Psoas muscle (tissue), 8 donors: ENCODE measurements around the gene SYT15. TPM values are rescaled to one million over a fixed set of nuclear protein-coding genes. Genes with fewer than 3 reads are reported as not detected.
A peak's percentile ranks its signal among the peaks of the same experiment; 100 is the strongest.

Experiments
- ATAC-seq, 4 donors: fragments of 200-7000 bp; cut with Tn5 transposase; one replicate each; pipeline ENCODE4 v1.9.1; 2020; ENCODE audit warnings: moderate library complexity in 3 of 4, mild to moderate bottlenecking in 2 of 4
- DNase-seq, 2 donors: peaks; one replicate each; pipeline ENCODE4 v3.0.0-alpha.2; 2020
- H3K27ac ChIP-seq: fragments of 200-600 bp; one replicate; pipeline ENCODE4 v1.8.0; 2022
- H3K27me3 ChIP-seq, 3 donors: fragments of 200-600 bp in 1 of 3; one replicate each; pipeline versions ENCODE4 v1.6.1 to v1.8.0; 2013 to 2022; ENCODE audit warnings: low read length in 2 of 3, mild to moderate bottlenecking in 2 of 3, moderate library complexity in 1 of 3; ENCODE audit not compliant: insufficient read depth in 3 of 3
- H3K36me3 ChIP-seq, 2 donors: fragments of 200-600 bp in 1 of 2; one replicate each; pipeline versions ENCODE4 v1.6.1 to v1.8.0; 2013 to 2022; ENCODE audit warnings: low read depth in 1 of 2, mild to moderate bottlenecking in 1 of 2, moderate library complexity in 1 of 2; ENCODE audit not compliant: insufficient read depth in 1 of 2
- H3K4me1 ChIP-seq: fragments of 200-600 bp; one replicate; pipeline ENCODE4 v1.8.0; 2022
- H3K4me3 ChIP-seq: fragments of 200-600 bp; one replicate; pipeline ENCODE4 v1.8.0; 2022; ENCODE audit warnings: mild to moderate bottlenecking
- H3K9me3 ChIP-seq: fragments of 200-600 bp; one replicate; pipeline ENCODE4 v1.8.0; 2022
- CTCF ChIP-seq: fragments of 200-600 bp; IDR thresholded peaks from one replicate; pipeline ENCODE4 v1.8.0; 2022; ENCODE audit warnings: antibody characterized with exemption
- WGBS, 3 donors: extraction: QIAGEN DNeasy Blood & Tissue Kit; methylation state at CpG; one replicate each; pipeline versions ENCODE4 v1.1.6 to v1.1.7; 2013; 5-methylcytosine and 5-hydroxymethylcytosine counted together
- intact Hi-C, 2 donors: fragments of 100-400 bp; cut with DNase I; formaldehyde crosslinking; loops; one replicate each; pipeline versions ENCODE4 v1.11.0 to v1.14.2; 2022
- polyA plus RNA-seq, 3 donors: library from polyadenylated mRNA; stranded (reverse); fragments of 200-250 nt; gene quantifications; one replicate each; pipeline ENCODE4 v1.2.3, GENCODE V29; 2013
- total RNA-seq, 4 donors: library from RNA; stranded (reverse); fragmentation: NEBNext Ultra II Directional in 2 of 4; extraction: Animal tissue kit (Norgen Biotek cat#: 25700) in 2 of 4; gene quantifications; one replicate each; pipeline versions ENCODE4 v1.2.1 to v1.2.4, GENCODE V29; 2021 to 2023
- donor health status: healthy with polysubstance abuse.
- donor health status: DM: no; HTN: no; CAD: no; lungs with moderate emphysema.
- donor health status: Bipolar disorder and iron deficiency.
- donor health status: healthy.
- donor health status: DM: yes; HTN: yes; CAD: no.
- donor health status: DM: no; HTN: no; CAD: no.
- donor health status: DM: no; HTN: no; CAD: no.
- donor health status: DM: yes; HTN: yes; CAD: no.

SYT15 gene
- total and polyA plus RNA-seq, 7 donors = 0.18 to 2.8 (median 1.7) TPM

- ATAC-seq = no peak
- Histone ChIP-seq H3K4me3 (no peak overlapping the region), H3K9me3 (no peaks in the 10 kb centered on the region), H3K36me3 (no peaks in the 10 kb centered on the region), H3K27me3 (peaks cover 0 to 24% (median 2%) of the 10 kb centered on the region in 3 donors), H3K27ac (no peak overlapping the region), H3K4me1 (no peaks in the 10 kb centered on the region)
- TF ChIP-seq CTCF = no peak
- peak; percentile 10 to 56 for DNase-seq
- WGBS, 3 donors = 86 to 89% (median 87%) methylated on average over 31 of the region's 31 CpGs
- intact Hi-C loops = loop anchor here in 1 of 2 donors (10.0 kb wide), 1 partner anchor 325 kb away; no protein-coding TSS in a partner anchor
Measured at GRCh38 chr10:46549171-46550075, 29.5 kb upstream of the SYT15 start.

- DNase-seq = peak; percentile 15 to 56
- ATAC-seq = no peak
- Histone ChIP-seq H3K27ac (no peak overlapping the region), H3K27me3 (peaks cover 0 to 32% (median 2%) of the 10 kb centered on the region in 3 donors), H3K4me3 (no peak overlapping the region), H3K4me1 (no peaks in the 10 kb centered on the region), H3K36me3 (no peaks in the 10 kb centered on the region), H3K9me3 (no peaks in the 10 kb centered on the region)
- intact Hi-C loops = loop anchor here in 1 of 2 donors (10.0 kb wide), 1 partner anchor 325 kb away; no protein-coding TSS in a partner anchor
- no peak for TF ChIP-seq CTCF
- 83 to 88% (median 85%) methylated on average over 20 of the region's 20 CpGs for WGBS, 3 donors
Measured at GRCh38 chr10:46550076-46550790, 28.7 kb upstream of the SYT15 start.

DNA sequence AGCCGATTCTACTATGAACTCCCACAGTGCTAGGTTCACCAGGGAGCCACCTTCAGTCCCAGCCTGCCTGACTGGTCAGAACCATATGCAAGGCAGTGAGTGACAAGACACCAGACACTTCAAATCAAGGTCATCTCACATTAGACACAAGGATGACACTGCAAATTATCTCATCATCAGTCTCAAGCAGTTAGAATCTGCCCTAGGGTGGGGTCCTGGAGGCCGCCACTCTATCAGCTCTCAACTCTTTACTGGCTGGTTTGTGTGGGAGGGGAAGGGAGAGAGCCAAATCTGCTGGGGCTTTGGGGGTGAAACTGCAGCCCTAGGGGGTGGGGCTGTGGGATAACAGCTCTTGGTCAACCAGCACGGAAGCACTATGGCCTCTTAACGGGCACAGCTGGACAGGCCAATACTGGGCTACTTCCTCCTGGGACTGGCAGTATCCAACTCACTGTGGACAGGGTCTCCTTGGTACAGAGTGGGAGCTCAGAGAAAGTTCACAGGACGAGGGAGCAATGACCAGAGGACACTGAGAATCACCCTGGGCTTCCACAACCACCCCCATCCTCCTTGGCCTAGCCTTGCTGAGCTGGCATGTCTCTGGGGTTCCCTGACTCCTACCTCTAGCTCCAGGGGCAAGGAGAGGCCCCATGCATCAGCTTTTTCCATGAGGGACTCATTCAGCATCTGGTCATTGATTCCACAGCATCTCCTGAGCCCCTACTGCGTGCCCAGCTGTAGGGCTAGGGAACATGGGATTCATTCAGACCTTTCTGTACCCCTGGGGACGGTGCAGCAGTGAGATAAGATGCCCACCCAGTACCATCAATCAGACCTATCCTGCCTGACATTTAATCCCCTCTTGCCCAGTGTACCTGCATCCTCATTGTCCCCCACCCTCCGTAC, 27.9 kb upstream of the SYT15 start:
- WGBS, 3 donors = 78 to 83% (median 82%) methylated on average over 8 of the region's 8 CpGs
- no peaks in the 10 kb centered on the region for H3K36me3 ChIP-seq
- no peak overlapping the region for H3K27ac ChIP-seq
- no peak overlapping the region for H3K4me3 ChIP-seq
- intact Hi-C loops = loop anchor here in 1 of 2 donors (10.0 kb wide), 1 partner anchor 326 kb away; no protein-coding TSS in a partner anchor
- H3K4me1 ChIP-seq = no peaks in the 10 kb centered on the region
- ATAC-seq = no peak
- peaks cover 0 to 40% (median 3%) of the 10 kb centered on the region in 3 donors for H3K27me3 ChIP-seq
- no peaks in the 10 kb centered on the region for H3K9me3 ChIP-seq
- DNase-seq = peak; percentile 3 to 35
- TF ChIP-seq CTCF = no peak
